PC-3 (cell line): ENCODE results near the gene NRBF2. TPM values are rescaled to one million over a fixed set of nuclear protein-coding genes. Genes with fewer than 3 reads are reported as not detected.
"Not testable (repeated sequence)": the region's sequence is repeated elsewhere in the genome, so short reads cannot be mapped to it uniquely, and the experiment has no call there.

Source experiments
- ATAC-seq: fragments of 200-7000 bp; cut with Tn5 transposase; 2 replicates; pipeline ENCODE4 v1.9.1; 2020; ENCODE audit warnings: mild to moderate bottlenecking, moderate library complexity
- BruUV-seq: library from RNA; stranded (reverse); fragments of 400-500 nt; replicated peaks from 2 replicates; lab custom pipeline; 2021; lab: Mats Ljungman, UMichigan
- CTCF ChIA-PET: fragments of 300-600 bp; sonication (Branson Sonifier 250); formaldehyde crosslinking; loops from one replicate; lab custom pipeline; 2022; ENCODE audit warnings: antibody characterized with exemption; lab: Charles Lee
- POLR2A ChIA-PET: fragments of 300-600 bp; sonication (Branson Sonifier 250); formaldehyde crosslinking; loops from one replicate; lab custom pipeline; 2022; ENCODE audit warnings: antibody characterized with exemption; ENCODE audit not compliant: unreplicated experiment; lab: Charles Lee
- DNase-seq: peaks from one replicate; pipeline ENCODE4 v3.0.0-alpha.2; 2015
- H2AFZ ChIP-seq: fragments of 300-600 bp; sonication (generic); 2 replicates; pipeline ENCODE4 v1.6.0; 2016; ENCODE audit warnings: antibody characterized with exemption, low read length
- H3F3A ChIP-seq: fragments of 300-600 bp; sonication (generic); one replicate; pipeline ENCODE4 v1.6.0; 2017; ENCODE audit warnings: antibody characterized with exemption, low read length, control low read depth, mild to moderate bottlenecking; ENCODE audit not compliant: unreplicated experiment
- H3K27ac ChIP-seq: fragments of 300-600 bp; sonication (generic); 2 replicates; pipeline ENCODE4 v1.5.1; 2016; ENCODE audit warnings: mild to moderate bottlenecking, low read length
- H3K27me3 ChIP-seq: fragments of 300-600 bp; sonication (generic); 2 replicates; pipeline ENCODE4 v1.6.1; 2016; ENCODE audit warnings: low read length, mixed read lengths
- H3K36me3 ChIP-seq: fragments of 300-600 bp; sonication (generic); 2 replicates; pipeline ENCODE4 v1.6.1; 2016; ENCODE audit warnings: low read depth, mixed run types, low read length, mixed read lengths
- H3K4me1 ChIP-seq: fragments of 300-600 bp; sonication (generic); 2 replicates; pipeline ENCODE4 v1.5.1; 2016; ENCODE audit warnings: low read length; ENCODE audit not compliant: insufficient read depth
- H3K4me2 ChIP-seq: fragments of 300-600 bp; sonication (generic); 2 replicates; pipeline ENCODE4 v1.6.0; 2016; ENCODE audit warnings: low read length
- H3K4me3 ChIP-seq: fragments of 300-600 bp; sonication (generic); 2 replicates; pipeline ENCODE4 v1.5.1; 2016; ENCODE audit warnings: mild to moderate bottlenecking, low read length, mixed read lengths
- H3K79me2 ChIP-seq: fragments of 300-600 bp; sonication (generic); 2 replicates; pipeline ENCODE4 v1.6.1; 2017; ENCODE audit warnings: low read length, mixed read lengths
- H3K9ac ChIP-seq: fragments of 300-600 bp; sonication (generic); 2 replicates; pipeline ENCODE4 v1.6.0; 2016; ENCODE audit warnings: mild to moderate bottlenecking, low read length
- H3K9me2 ChIP-seq: fragments of 300-600 bp; sonication (generic); replicated peaks from 2 replicates; pipeline ENCODE4 v1.6.1; 2016; ENCODE audit warnings: mixed run types, low read length, mixed read lengths
- H3K9me3 ChIP-seq: fragments of 300-600 bp; sonication (generic); 2 replicates; pipeline ENCODE4 v1.6.1; 2016; ENCODE audit warnings: low read length, mixed read lengths
- H4K20me1 ChIP-seq: fragments of 300-600 bp; sonication (generic); 2 replicates; pipeline ENCODE4 v1.6.1; 2016; ENCODE audit warnings: low read length, mixed read lengths
- EZH2 ChIP-seq: fragments of 300-600 bp; sonication (generic); IDR thresholded peaks from one replicate; pipeline ENCODE4 v1.6.1; 2017; ENCODE audit warnings: antibody characterized with exemption, mild to moderate bottlenecking, low read length; ENCODE audit not compliant: unreplicated experiment
- EZH2phosphoT487 ChIP-seq: fragments of 300-600 bp; sonication (generic); IDR thresholded peaks from 2 replicates; pipeline ENCODE4 v1.6.1; 2018; ENCODE audit warnings: mild to moderate bottlenecking, antibody characterized with exemption, low read length, borderline replicate concordance
- intact Hi-C: fragments of 100-400 bp; cut with micrococcal nuclease; formaldehyde crosslinking; loops from 2 replicates; pipeline ENCODE4 v1.9.0; 2023
- total RNA-seq: library from RNA; depleted of rRNA; stranded (reverse); fragments of >200 nt; gene quantifications from 2 replicates; pipeline ENCODE4 v1.2.3, GENCODE V29; 2014
- TF ChIP-seq, protein P1 (sequence below): fragments of 300-600 bp; sonication (generic); conservative IDR thresholded peaks from 2 replicates; pipeline ENCODE4 v1.5.1; 2017; ENCODE audit warnings: antibody characterized with exemption, low read depth, mild to moderate bottlenecking, low read length

NRBF2 gene
- total RNA-seq, 1 experiment from 2014 or later = 44.4 TPM

DNA sequence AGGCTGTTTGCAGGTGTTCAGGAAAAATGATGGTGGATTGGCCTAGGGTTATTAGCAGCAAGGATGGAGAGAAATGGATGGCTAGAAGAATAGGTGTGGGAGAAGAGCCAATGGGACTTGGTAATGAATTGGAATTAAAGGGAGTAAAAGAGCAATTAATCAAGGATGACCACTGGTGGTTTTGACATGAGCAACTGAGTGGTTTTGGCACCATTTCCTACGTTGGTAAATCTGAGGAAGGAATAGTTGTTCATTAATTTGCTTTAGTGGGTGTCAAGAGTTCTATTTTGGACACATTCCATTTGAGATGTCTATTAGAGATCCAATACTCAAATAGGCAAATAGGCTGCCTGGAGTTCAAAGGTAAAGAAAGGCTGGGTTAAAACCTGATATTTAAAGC, 38.2 kb upstream of the NRBF2 start:
- Histone ChIP-seq H3K79me2 (no peaks in the 10 kb centered on the region), H3K4me2 (no peak overlapping the region), H2AFZ (no peak overlapping the region), H3K27me3 (no peaks in the 10 kb centered on the region), H3F3A (peaks cover 2% of the 10 kb centered on the region), H3K27ac (no peak overlapping the region), H3K36me3 (no peaks in the 10 kb centered on the region), H4K20me1 (no peaks in the 10 kb centered on the region), H3K9ac (no peak overlapping the region), H3K9me2 (no peaks in the 10 kb centered on the region), H3K4me1 (peaks cover 11% of the 10 kb centered on the region), H3K9me3 (no peaks in the 10 kb centered on the region), H3K4me3 (no peak overlapping the region)
- no peak for ATAC-seq
- no TSS peak for BruUV-seq
- CTCF ChIA-PET = interaction anchor here (0.7 kb wide), 1 partner anchor 119 kb away, joined by 3 read pairs; no protein-coding TSS in a partner anchor
- no peak for TF ChIP-seq EZH2
- TF ChIP-seq, protein P1, sequence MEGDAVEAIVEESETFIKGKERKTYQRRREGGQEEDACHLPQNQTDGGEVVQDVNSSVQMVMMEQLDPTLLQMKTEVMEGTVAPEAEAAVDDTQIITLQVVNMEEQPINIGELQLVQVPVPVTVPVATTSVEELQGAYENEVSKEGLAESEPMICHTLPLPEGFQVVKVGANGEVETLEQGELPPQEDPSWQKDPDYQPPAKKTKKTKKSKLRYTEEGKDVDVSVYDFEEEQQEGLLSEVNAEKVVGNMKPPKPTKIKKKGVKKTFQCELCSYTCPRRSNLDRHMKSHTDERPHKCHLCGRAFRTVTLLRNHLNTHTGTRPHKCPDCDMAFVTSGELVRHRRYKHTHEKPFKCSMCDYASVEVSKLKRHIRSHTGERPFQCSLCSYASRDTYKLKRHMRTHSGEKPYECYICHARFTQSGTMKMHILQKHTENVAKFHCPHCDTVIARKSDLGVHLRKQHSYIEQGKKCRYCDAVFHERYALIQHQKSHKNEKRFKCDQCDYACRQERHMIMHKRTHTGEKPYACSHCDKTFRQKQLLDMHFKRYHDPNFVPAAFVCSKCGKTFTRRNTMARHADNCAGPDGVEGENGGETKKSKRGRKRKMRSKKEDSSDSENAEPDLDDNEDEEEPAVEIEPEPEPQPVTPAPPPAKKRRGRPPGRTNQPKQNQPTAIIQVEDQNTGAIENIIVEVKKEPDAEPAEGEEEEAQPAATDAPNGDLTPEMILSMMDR = no peak
- TF ChIP-seq EZH2phosphoT487 = no peak
- intact Hi-C loops = no loop called here
- POLR2A ChIA-PET = interaction anchor here (0.6 kb wide), 1 partner anchor 389 kb away, joined by 6 read pairs; no protein-coding TSS in a partner anchor
- no peak for DNase-seq

DNA sequence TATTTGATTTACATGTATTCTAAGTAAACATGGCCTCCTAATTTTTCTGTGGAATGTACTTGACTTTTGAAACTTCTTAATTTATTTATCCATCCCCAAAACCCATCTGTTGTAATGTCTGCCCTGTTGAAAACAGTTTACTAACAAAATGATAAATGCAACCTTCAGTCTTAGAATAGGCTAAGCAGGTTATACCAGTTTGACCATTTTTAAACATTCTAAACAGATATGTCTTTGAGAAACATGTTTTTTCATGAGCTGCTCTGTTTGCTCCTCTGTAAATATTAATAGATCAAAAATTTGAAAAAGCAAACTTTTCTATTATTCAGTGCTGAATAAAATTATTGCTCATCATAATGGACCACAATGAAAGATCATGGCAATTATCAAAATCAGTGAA, 33.4 kb upstream of the NRBF2 start:
- peaks cover 20% of the 10 kb centered on the region for H3K4me1 ChIP-seq
- H3K9ac ChIP-seq = no peak overlapping the region
- DNase-seq (peak; percentile 93), ATAC-seq (peak; percentile 51; the same call in 1 of the 2 replicates)
- TF ChIP-seq, protein P1 = no peak
- no peak for TF ChIP-seq EZH2
- no peak for TF ChIP-seq EZH2phosphoT487
- no peak overlapping the region for H2AFZ ChIP-seq
- H3K9me3 ChIP-seq = no peaks in the 10 kb centered on the region
- H3K36me3 ChIP-seq = no peaks in the 10 kb centered on the region
- no peaks in the 10 kb centered on the region for H3K27me3 ChIP-seq
- intact Hi-C loops = no loop called here
- no peak overlapping the region for H3K4me3 ChIP-seq
- no peaks in the 10 kb centered on the region for H4K20me1 ChIP-seq
- no peaks in the 10 kb centered on the region for H3K9me2 ChIP-seq
- ChIA-PET POLR2A (interaction anchor here (0.7 kb wide), 1 partner anchor 61 kb away, joined by 4 read pairs; no protein-coding TSS in a partner anchor), CTCF (interaction anchor here (0.5 kb wide), 1 partner anchor 1180 kb away, joined by 4 read pairs; no protein-coding TSS in a partner anchor)
- H3K79me2 ChIP-seq = no peaks in the 10 kb centered on the region
- H3F3A ChIP-seq = peaks cover 4% of the 10 kb centered on the region
- H3K27ac ChIP-seq = no peak overlapping the region
- BruUV-seq = no TSS peak
- H3K4me2 ChIP-seq = peak overlapping the region; percentile 1; the same call in 1 of the 2 replicates

DNA sequence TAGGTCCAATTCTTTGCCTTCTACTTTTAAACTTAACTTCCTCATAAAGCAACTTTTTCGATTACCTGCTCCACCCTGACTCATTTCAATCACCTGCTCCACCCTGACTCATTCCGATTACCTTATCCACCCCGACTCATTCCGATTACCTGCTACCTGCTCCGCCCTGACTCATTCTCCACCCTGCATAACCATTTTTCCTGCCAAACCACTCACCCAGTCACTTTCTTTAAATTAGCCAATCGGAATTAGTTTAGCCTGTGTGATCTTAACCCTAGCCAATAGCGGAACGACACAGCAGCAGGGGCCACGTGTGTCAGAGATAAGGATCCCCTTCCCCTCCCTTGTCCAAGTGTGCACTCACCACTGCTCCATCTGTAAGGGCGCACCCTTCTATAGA, 32.0 kb upstream of the NRBF2 start:
- H3K9ac ChIP-seq, H3F3A ChIP-seq, ATAC-seq, H3K36me3 ChIP-seq, BruUV-seq, H3K27me3 ChIP-seq, H3K9me3 ChIP-seq, H3K4me3 ChIP-seq, H2AFZ ChIP-seq, CTCF ChIA-PET, H3K27ac ChIP-seq, intact Hi-C loops, POLR2A ChIA-PET, H3K79me2 ChIP-seq, H3K4me2 ChIP-seq, H4K20me1 ChIP-seq, H3K9me2 ChIP-seq: not testable (repeated sequence)
- DNase-seq = peak; percentile 91
- H3K4me1 ChIP-seq = peaks cover 27% of the 10 kb centered on the region

DNA sequence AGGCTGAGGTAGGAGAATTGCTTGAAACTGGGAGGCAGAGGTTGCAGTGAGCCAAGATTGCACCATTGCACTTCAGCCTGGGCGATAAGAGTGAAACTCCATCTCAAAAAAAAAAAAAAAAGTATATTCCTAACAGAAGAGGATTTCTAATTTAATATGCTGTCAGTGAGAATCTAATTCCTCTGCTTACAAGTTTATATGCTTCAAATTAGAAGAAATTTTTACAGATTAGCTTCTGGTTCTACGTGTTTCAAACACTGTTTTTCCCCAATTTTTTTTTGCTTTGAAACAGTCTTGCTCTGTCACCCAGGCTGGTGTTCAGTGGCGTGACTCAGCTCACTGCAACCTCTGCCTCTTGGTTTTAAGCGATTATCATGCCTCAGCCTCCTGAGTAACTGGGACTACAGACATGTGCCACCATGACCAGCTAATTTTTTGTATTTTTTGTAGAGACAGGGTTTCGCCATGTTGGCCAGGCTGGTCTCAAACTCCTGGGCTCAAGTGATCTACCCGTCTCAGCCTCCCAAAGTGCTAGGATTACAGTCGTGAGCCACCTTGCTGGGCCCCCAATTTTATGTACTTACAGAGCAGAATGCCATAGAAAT, 30.7 kb upstream of the NRBF2 start:
- H4K20me1 ChIP-seq, H3K9me3 ChIP-seq, H3K79me2 ChIP-seq, H3K9ac ChIP-seq, H3K27ac ChIP-seq, POLR2A ChIA-PET, ATAC-seq, H3K27me3 ChIP-seq, H3K4me3 ChIP-seq, H3K9me2 ChIP-seq, BruUV-seq, H3K4me2 ChIP-seq, intact Hi-C loops, H3F3A ChIP-seq, H3K36me3 ChIP-seq, H2AFZ ChIP-seq: not testable (repeated sequence)
- peak; percentile 38 for DNase-seq
- CTCF ChIA-PET = interaction anchor here (0.7 kb wide), 1 partner anchor 192 kb away, joined by 7 read pairs; no protein-coding TSS in a partner anchor
- peaks cover 38% of the 10 kb centered on the region for H3K4me1 ChIP-seq

DNA sequence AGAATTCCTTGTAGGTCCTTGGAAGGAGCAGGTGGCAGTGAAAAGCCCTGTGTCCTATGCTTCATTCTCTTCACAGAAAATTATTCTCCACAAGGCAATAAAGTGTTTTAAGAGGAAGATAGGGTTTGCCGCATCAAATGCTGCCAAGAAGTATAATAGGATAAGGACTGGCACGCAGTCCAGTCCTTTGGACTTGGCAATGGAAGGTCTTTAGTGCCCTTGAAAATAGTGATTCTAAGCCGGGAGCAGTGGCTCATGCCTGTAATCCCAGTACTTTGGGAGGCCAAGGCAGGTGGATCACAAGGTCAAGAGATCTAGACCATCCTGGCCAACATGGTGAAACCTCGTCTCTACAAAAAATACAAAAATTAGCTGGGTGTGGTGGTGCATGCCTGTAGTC, 29.9 kb upstream of the NRBF2 start:
- ATAC-seq, H3K9me3 ChIP-seq, H4K20me1 ChIP-seq, DNase-seq, H2AFZ ChIP-seq, H3K27me3 ChIP-seq, H3K9ac ChIP-seq, H3F3A ChIP-seq, H3K27ac ChIP-seq, H3K9me2 ChIP-seq, intact Hi-C loops, H3K4me2 ChIP-seq, POLR2A ChIA-PET, H3K4me3 ChIP-seq, BruUV-seq, H3K79me2 ChIP-seq, H3K36me3 ChIP-seq, CTCF ChIA-PET: not testable (repeated sequence)
- peaks cover 38% of the 10 kb centered on the region for H3K4me1 ChIP-seq
